Neural progenitor cell (in vitro differentiated cells): ENCODE measurements around the gene HILPDA. TPM values are rescaled to one million over a fixed set of nuclear protein-coding genes. Genes with fewer than 3 reads are reported as not detected.

Experiments
- DNase-seq: peaks from one replicate; pipeline ENCODE4 v3.0.0-alpha.2; 2016; ENCODE audit warnings: low spot score
- H2AFZ ChIP-seq: fragments of 200-600 bp; sonication (generic); replicated peaks from 2 replicates; pipeline ENCODE4 v1.6.1; 2016; ENCODE audit warnings: antibody characterized with exemption
- H3F3A ChIP-seq: fragments of 200-600 bp; sonication (generic); 2 replicates; pipeline ENCODE4 v1.6.1; 2016; ENCODE audit warnings: antibody characterized with exemption, low read depth
- H3K27ac ChIP-seq: fragments of 200-600 bp; sonication (generic); 2 replicates; pipeline ENCODE4 v1.5.1; 2016; ENCODE audit warnings: mild to moderate bottlenecking
- H3K27me3 ChIP-seq: fragments of 200-600 bp; sonication (generic); 2 replicates; pipeline ENCODE4 v1.6.1; 2016; ENCODE audit warnings: mild to moderate bottlenecking, moderate library complexity
- H3K36me3 ChIP-seq: fragments of 200-600 bp; sonication (generic); 2 replicates; pipeline ENCODE4 v1.5.1; 2016
- H3K4me1 ChIP-seq: fragments of 200-600 bp; sonication (generic); 2 replicates; pipeline ENCODE4 v1.6.1; 2016; ENCODE audit warnings: mixed run types
- H3K4me2 ChIP-seq: fragments of 200-600 bp; sonication (generic); 2 replicates; pipeline ENCODE4 v1.6.1; 2016
- H3K4me3 ChIP-seq: fragments of 200-600 bp; sonication (generic); 2 replicates; pipeline ENCODE4 v1.5.1; 2016
- H3K79me2 ChIP-seq: fragments of 200-600 bp; sonication (generic); 2 replicates; pipeline ENCODE4 v1.6.1; 2016; ENCODE audit warnings: low read depth
- H3K9ac ChIP-seq: fragments of 200-600 bp; sonication (generic); 2 replicates; pipeline ENCODE4 v1.6.1; 2016
- H3K9me3 ChIP-seq: fragments of 200-600 bp; sonication (generic); 2 replicates; pipeline ENCODE4 v1.5.1; 2016; ENCODE audit warnings: low read depth
- H4K20me1 ChIP-seq: fragments of 200-600 bp; sonication (generic); 2 replicates; pipeline ENCODE4 v1.6.1; 2016; ENCODE audit warnings: low read depth
- H3K27ac Mint-ChIP-seq: 3 replicates; pipeline ENCODE4 v1.8.0; 2021; ENCODE audit warnings: mixed read lengths
- H3K27me3 Mint-ChIP-seq: 2 replicates; pipeline ENCODE4 v1.8.0; 2022; ENCODE audit warnings: low read depth, mild to moderate bottlenecking, inconsistent platforms, moderate library complexity, mixed read lengths; ENCODE audit not compliant: insufficient read depth
- H3K36me3 Mint-ChIP-seq: 3 replicates; pipeline ENCODE4 v1.8.0; 2021; ENCODE audit warnings: mixed read lengths
- H3K4me1 Mint-ChIP-seq: 3 replicates; pipeline ENCODE4 v1.8.0; 2021; ENCODE audit warnings: mixed read lengths
- H3K4me3 Mint-ChIP-seq: 3 replicates; pipeline ENCODE4 v1.8.0; 2021; ENCODE audit warnings: mild to moderate bottlenecking, moderate library complexity, mixed read lengths
- H3K9me3 Mint-ChIP-seq: 3 replicates; pipeline ENCODE4 v1.8.0; 2020; ENCODE audit warnings: mixed read lengths
- EZH2 ChIP-seq: fragments of 200-600 bp; sonication (generic); IDR thresholded peaks from 2 replicates; pipeline ENCODE4 v1.6.1; 2017; ENCODE audit warnings: antibody characterized with exemption, mild to moderate bottlenecking, moderate library complexity
- EZH2phosphoT487 ChIP-seq: fragments of 200-600 bp; sonication (generic); IDR thresholded peaks from 2 replicates; pipeline ENCODE4 v1.6.1; 2017; ENCODE audit warnings: antibody characterized with exemption
- total RNA-seq: library from RNA; depleted of rRNA; stranded (reverse); fragments of >200 nt; gene quantifications from 2 replicates; pipeline ENCODE4 v1.2.3, GENCODE V29; 2015; ENCODE audit warnings: low replicate concordance
- TF ChIP-seq, protein P1 (sequence below): fragments of 200-600 bp; sonication (generic); IDR thresholded peaks from 2 replicates; pipeline ENCODE4 v1.5.1; 2017; ENCODE audit warnings: antibody characterized with exemption, mild to moderate bottlenecking

The HILPDA gene
- total RNA-seq, 1 donor from 2014 or later, result 53.9 TPM

DNA sequence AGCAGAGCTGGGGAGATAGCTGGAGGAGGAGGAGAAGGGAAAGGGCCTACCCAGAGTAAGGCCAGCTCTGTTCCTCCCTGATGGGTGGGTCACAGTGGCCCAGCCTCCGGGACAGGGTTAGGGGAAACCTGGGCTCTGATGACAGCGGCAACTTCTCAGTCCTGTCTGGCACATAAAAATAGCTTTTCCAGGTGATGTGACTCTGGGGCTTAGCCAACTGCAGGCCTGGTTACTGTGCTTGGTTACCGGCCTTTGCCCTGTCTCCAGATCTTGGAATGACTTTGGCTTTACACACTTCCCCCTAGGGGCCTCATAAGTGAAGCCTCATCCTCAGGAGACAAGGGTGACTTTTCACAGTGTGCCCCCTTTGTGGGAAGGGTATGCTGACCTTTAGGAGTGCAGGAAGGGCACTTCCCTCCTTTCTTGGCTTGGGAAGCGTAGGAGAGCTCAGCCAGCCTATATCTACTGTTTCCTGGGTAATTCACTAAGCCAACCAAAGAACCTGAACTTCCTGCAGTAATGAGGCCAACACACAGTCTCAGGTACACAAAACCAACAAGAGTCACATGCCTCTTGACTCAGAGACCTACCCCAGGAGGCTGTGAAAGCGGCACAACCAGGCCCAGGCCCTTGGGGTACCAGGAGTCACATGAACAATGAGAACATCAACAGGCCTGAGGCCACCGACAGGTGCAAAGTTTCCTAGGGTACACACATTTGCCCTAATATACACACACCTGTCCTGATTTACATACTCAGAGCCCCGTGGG is 11.7 kb upstream of the HILPDA start:
- Mint-ChIP-seq H3K27me3 (peaks cover 4% of the 10 kb centered on the region), H3K4me3 (no peak overlapping the region), H3K36me3 (no peaks in the 10 kb centered on the region), H3K27ac (no peak overlapping the region), H3K9me3 (no peaks in the 10 kb centered on the region), H3K4me1 (no peaks in the 10 kb centered on the region)
- Histone ChIP-seq H3K27me3 (no peaks in the 10 kb centered on the region), H3K4me2 (no peak overlapping the region), H3K79me2 (no peaks in the 10 kb centered on the region), H4K20me1 (no peaks in the 10 kb centered on the region), H3F3A (no peaks in the 10 kb centered on the region), H3K4me3 (no peak overlapping the region), H3K9ac (no peak overlapping the region), H2AFZ (peak overlapping the region; percentile 32), H3K9me3 (no peaks in the 10 kb centered on the region), H3K27ac (no peak overlapping the region), H3K36me3 (no peaks in the 10 kb centered on the region), H3K4me1 (no peaks in the 10 kb centered on the region)
- TF ChIP-seq, protein P1, sequence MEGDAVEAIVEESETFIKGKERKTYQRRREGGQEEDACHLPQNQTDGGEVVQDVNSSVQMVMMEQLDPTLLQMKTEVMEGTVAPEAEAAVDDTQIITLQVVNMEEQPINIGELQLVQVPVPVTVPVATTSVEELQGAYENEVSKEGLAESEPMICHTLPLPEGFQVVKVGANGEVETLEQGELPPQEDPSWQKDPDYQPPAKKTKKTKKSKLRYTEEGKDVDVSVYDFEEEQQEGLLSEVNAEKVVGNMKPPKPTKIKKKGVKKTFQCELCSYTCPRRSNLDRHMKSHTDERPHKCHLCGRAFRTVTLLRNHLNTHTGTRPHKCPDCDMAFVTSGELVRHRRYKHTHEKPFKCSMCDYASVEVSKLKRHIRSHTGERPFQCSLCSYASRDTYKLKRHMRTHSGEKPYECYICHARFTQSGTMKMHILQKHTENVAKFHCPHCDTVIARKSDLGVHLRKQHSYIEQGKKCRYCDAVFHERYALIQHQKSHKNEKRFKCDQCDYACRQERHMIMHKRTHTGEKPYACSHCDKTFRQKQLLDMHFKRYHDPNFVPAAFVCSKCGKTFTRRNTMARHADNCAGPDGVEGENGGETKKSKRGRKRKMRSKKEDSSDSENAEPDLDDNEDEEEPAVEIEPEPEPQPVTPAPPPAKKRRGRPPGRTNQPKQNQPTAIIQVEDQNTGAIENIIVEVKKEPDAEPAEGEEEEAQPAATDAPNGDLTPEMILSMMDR, result no peak
- no peak for TF ChIP-seq EZH2phosphoT487
- TF ChIP-seq EZH2, result no peak
- DNase-seq, result no peak

DNA sequence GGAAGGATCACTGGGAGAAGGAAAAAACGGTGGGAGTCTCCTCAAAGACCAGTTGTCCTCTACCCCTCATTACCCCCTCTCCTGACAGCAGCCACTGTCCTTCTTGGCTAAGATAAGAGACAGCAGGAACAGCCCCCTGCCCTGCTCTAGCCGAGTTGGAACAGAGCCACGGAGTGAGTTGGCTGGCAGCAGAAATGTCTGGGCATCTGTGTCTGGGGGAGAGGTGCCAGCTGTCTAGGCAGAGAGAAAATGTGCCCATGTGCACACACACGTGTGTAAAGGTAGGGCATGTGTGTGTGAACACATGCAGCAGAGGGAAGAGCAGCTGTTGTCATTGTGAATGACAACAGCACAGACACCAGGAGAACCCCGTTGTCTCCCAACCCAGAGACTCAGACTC is 9.4 kb upstream of the HILPDA start:
- H3K27me3 Mint-ChIP-seq, result peaks cover 2% of the 10 kb centered on the region
- H3K27ac Mint-ChIP-seq, result no peak overlapping the region
- no peaks in the 10 kb centered on the region for H3F3A ChIP-seq
- no peaks in the 10 kb centered on the region for H3K4me1 ChIP-seq
- H3K27ac ChIP-seq, result no peak overlapping the region
- H3K27me3 ChIP-seq, result no peaks in the 10 kb centered on the region
- no peak for DNase-seq
- H3K9ac ChIP-seq, result no peak overlapping the region
- no peaks in the 10 kb centered on the region for H4K20me1 ChIP-seq
- TF ChIP-seq, protein P1, result no peak
- TF ChIP-seq EZH2phosphoT487 (no peak), EZH2 (no peak)
- no peak overlapping the region for H2AFZ ChIP-seq
- H3K36me3 ChIP-seq, result no peaks in the 10 kb centered on the region
- H3K4me3 ChIP-seq, result no peak overlapping the region
- H3K79me2 ChIP-seq, result no peaks in the 10 kb centered on the region
- no peak overlapping the region for H3K4me2 ChIP-seq
- H3K9me3 ChIP-seq, result no peaks in the 10 kb centered on the region
- no peaks in the 10 kb centered on the region for H3K9me3 Mint-ChIP-seq
- H3K4me3 Mint-ChIP-seq, result no peak overlapping the region
- H3K4me1 Mint-ChIP-seq, result no peaks in the 10 kb centered on the region
- H3K36me3 Mint-ChIP-seq, result no peaks in the 10 kb centered on the region

DNA sequence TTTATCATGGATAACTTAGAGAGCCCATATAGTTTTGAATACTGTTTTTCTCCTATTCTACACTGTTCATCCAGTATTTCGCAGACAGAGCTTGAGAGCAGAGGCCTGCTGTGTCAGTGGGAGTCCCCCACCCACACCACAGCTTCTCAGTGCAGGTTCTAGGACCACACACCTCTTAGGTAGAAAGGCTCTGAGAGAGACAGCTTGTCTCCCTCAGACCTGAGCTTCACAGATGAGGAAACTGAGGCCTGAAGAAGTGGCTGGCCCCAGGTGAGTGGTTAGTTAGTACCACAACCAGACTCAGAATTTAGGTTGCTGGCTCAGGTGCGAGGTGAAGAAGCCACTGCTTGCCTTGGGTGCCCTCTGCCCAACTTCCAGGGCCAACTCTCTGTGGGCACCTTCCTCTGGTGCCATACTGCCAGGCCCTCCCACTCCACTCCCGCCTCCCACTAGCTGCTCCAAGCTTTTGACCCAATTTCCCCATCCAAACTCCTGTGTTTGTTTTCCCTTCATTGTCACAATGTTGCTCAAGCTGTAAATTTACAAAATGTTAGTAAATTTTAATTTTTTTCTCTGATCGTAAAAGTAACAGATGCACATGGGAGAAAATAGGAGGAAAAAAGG is 7.6 kb upstream of the HILPDA start:
- no peak overlapping the region for H3K27ac ChIP-seq
- no peak overlapping the region for H3K9ac ChIP-seq
- H3K36me3 Mint-ChIP-seq, result no peaks in the 10 kb centered on the region
- peaks cover 6% of the 10 kb centered on the region for H3K27me3 Mint-ChIP-seq
- no peaks in the 10 kb centered on the region for H3K36me3 ChIP-seq
- H3K4me1 ChIP-seq, result no peaks in the 10 kb centered on the region
- no peaks in the 10 kb centered on the region for H3K27me3 ChIP-seq
- H3K4me1 Mint-ChIP-seq, result no peaks in the 10 kb centered on the region
- no peaks in the 10 kb centered on the region for H3K9me3 ChIP-seq
- DNase-seq, result no peak
- no peak overlapping the region for H3K4me2 ChIP-seq
- no peak overlapping the region for H3K27ac Mint-ChIP-seq
- H3K4me3 Mint-ChIP-seq, result no peak overlapping the region
- TF ChIP-seq EZH2 (no peak), EZH2phosphoT487 (no peak)
- H3K9me3 Mint-ChIP-seq, result no peaks in the 10 kb centered on the region
- H2AFZ ChIP-seq, result no peak overlapping the region
- H3K79me2 ChIP-seq, result no peaks in the 10 kb centered on the region
- H3F3A ChIP-seq, result no peaks in the 10 kb centered on the region
- H3K4me3 ChIP-seq, result no peak overlapping the region
- H4K20me1 ChIP-seq, result no peaks in the 10 kb centered on the region
